HG03342 (cell line): ENCODE data around the gene VPS26A.

Experiments
- ATAC-seq: cut with Tn5 transposase; IDR thresholded peaks from one replicate; pipeline ENCODE4 v1.9.1; 2021; ENCODE audit warnings: mild to moderate bottlenecking, moderate library complexity; ENCODE audit not compliant: unreplicated experiment

VPS26A gene

GRCh38 chr10:69123747-69124562 is at the start of gene VPS26A:
VPS26A (plus strand) TSS chr10:69124178; CDS start chr10:69124278, 100 bp downstream.
- peak; percentile 75 for ATAC-seq

GRCh38 chr10:69074532-69074931 is 49.4 kb upstream of the VPS26A start:
- no peak for ATAC-seq

GRCh38 chr10:69075431-69075830 is 48.5 kb upstream of the VPS26A start:
- no peak for ATAC-seq

GRCh38 chr10:69078311-69078710 is 45.7 kb upstream of the VPS26A start:
- no peak for ATAC-seq

DNA sequence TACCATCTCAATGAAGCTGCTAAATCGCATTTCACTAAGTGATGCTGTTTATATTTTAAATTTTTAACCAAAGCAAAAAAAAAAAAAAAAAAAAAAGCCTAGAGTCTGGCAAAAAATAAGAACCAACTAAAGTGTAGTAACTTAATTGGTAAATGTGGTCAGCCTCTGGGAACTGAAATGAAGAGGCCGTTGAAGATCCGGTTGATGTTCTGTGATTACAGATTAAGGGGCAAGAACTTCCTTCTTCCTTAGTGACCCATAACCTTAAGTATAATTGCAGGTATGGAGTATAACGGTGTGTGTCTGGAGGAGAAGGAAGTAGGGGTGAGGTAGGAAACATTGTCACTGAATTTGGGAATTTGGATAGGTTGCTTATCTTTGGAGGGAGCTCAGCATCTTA is 43.8 kb upstream of the VPS26A start:
- no peak for ATAC-seq

DNA sequence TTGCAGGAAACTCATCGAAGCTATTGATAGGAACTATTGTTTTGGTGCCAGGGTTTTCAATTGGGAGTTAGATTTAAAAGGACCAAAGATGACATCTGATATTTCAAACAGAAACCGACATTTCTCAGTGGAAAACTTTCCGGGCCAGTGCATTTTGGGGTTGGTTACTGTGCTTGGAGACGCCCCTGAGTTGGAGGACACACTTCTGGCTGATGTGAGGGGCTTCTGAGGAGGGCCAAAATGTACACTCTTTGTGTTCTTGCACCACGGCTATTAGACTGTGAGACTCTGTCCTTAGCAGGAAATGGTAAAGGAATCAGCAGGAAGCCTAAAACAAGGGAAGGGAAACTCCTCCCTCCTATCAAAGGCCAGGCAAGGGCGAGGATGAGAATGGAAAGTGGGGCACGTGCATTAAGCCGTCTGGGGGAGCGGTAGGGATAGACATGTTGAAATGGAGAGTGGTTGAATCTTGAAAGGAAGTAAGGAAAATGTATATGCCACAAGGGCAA is 37.9 kb upstream of the VPS26A start:
- no peak for ATAC-seq

DNA sequence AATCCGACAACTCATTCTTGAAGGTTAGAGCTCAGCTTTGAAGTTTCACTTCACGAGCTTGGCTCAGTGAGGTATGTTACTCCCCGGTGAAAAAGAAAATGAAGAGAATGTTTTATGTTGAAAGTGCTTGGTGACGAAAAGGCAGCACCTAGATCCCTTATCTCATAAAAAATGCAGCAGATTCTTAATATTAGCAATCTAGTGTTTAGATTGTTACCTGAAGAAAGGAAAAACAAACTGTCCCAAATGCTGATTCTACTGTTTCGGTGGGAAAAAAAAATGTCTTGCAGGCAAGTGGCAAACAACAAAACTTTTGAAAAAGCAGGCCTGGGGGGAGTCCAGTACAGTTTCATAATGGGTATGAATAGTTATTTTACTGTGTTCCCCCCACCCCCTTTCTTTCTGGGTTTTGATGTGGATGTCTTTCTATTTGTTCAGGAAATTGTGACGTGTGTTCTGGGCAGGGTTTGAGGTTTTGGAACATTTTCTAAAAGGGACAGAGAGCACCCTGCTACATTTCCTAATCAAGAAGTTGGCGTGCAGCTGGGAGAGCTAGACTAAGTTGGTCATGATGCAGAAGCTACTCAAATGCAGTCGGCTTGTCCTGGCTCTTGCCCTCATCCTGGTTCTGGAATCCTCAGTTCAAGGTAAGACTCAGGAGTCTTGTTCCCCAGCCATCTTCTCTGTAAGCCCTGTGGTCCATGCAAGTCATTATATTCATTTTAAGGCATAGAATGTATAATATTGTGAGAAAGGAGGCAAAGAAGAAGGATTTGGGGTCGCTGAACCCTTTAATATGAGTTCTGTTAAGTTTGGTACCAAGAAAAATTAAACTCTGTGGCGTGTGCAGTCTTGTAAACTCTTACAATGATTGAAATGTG is 36.1 kb upstream of the VPS26A start, which contains the start of gene SRGN:
TSS of gene SRGN (plus strand) at position 514 of the 881 bp plus-strand sequence. CDS start at position 569, 55 bp downstream.
- ATAC-seq: peak; percentile 38

DNA sequence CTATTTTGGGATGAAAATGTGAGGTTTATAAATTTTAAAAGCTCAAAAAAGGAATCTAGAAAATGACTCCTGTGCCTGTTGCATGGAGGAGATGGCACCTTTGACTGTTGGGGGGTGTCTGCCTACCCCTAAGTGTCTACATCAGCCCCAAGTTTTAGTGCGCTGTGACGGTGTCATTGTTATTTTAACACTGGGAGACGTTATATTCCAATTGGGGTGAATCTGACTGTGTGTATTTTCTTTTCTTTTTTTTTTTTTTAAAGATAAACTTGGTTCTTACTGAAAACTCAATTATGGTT is 35.6 kb upstream of the VPS26A start:
- no peak for ATAC-seq

GRCh38 chr10:69088801-69089501 is 35.0 kb upstream of the VPS26A start:
- peak; percentile 34 for ATAC-seq

DNA sequence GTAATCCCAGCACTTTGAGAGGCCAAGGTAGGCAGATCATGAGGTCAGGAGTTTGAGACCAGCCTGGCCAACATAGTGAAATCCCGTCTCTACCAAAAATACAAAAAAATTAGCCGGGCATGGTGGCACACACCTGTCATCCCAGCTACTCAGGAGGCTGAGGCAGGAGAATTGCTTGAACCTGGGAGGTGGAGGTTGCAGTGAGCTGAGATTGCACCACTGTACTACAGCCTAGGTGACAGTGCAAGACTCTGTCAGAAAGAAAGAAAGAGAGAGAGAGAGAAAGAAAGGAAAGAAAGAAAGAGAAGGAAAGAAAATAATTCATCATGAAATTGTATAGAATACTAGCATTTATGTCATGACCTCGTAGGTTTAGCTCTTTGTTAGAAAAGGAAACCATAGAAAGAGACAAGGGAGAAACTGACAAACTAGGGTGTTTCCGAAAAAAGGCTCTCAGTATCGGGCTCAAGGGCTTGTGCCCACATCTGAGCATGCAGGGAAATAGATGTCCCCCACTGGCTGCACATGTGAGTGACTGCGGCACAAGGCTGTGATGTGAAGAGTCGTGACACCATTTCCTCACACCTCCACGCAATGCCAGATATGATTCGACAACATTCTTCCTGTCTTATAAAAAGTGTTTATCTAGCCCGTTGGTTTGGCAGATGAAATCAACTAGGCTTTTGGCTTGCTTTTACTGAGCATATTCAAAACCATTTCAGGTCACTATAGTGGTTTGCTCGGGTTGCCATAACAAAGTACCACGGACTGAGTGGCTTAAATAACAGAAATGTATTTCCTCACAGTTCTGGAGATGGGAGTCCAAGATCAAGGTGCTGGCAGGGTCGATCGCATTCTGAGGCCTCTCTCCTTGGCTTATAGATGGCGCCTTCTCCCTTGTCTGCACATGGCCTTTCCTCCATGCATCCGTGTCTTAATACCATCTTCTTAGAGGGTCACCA is 34.1 kb upstream of the VPS26A start:
- ATAC-seq: peak; percentile 42

DNA sequence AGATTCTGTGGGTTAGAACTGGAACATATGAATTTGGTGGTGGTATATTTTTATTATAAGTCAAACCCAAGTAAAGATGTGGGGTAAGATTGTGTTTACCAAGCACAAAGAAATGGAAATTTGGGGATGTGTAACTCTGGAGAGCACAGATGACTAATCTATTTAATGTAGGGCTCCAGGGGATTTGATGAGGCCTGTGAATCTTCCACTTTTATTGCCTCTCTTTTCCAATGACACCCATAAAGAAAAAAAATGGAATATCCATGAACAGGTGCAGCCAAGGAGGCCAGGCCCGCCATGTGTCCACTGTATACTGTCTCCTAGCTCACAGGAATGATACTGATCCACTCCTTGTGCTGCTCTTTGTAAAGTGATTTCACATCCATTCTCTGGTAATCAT is 33.3 kb upstream of the VPS26A start:
- ATAC-seq: no peak

- no peak for ATAC-seq
Measured at GRCh38 chr10:69091143-69091651, 32.8 kb upstream of the VPS26A start.

GRCh38 chr10:69092959-69093850 is 30.8 kb upstream of the VPS26A start:
- ATAC-seq: no peak

GRCh38 chr10:69093933-69094332 is 30.0 kb upstream of the VPS26A start:
- no peak for ATAC-seq

DNA sequence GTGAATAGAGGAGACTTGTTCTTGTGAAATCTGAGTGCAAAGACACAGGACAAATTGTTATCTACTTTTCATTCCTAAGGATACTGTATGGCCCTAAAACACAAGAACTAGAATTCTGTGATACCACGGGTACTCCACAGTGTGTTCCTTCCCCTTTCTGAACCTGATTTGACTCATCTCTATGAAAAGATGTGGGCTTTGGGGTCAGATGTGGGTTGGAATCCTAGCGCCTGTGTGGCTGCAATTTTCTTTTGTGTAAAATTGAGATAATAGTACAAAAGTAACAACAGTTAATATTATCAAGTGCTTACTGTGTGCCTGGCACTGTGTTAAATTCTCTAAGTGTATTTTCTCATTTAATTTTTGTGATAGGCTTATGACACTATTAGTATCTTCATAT is 27.9 kb upstream of the VPS26A start:
- peak; percentile 55 for ATAC-seq

DNA sequence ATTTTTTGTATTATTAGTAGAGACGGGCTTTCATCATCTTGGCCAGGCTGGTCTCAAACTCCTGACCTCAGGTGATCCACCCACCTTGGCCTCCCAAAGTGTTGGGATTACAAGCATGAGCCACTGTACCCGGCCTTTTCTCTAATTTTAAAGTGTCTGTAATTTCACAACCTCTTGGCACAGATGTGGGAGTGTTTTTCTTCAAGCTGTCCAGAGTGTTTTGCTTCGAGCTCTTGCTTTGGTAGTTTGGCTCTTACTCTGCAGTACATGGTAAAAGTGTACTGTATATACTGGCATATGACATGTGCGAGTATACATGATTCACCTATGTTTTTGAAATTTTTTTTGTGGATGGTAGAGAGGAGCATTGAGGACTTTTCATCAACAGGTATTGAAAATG is 26.2 kb upstream of the VPS26A start:
- no peak for ATAC-seq

GRCh38 chr10:69100136-69100872 is 23.7 kb upstream of the VPS26A start:
- ATAC-seq: no peak

GRCh38 chr10:69101451-69102095 is 22.4 kb upstream of the VPS26A start:
- no peak for ATAC-seq
